Duodenal mucosa (tissue), 2 donors: ENCODE measurements around the gene PDE6A.
"Not testable (repeated sequence)": the region's sequence is repeated elsewhere in the genome, so short reads cannot be mapped to it uniquely, and the experiment has no call there.

ENCODE experiments used
- H3K27ac ChIP-seq: one replicate; pipeline ENCODE4 v1.7.0; 2013; ENCODE audit warnings: low read depth, low read length
- H3K27me3 ChIP-seq, 2 donors: one replicate each; pipeline ENCODE4 v1.7.0; 2013; ENCODE audit warnings: low read length in 2 of 2, control low read depth in 1 of 2; ENCODE audit not compliant: insufficient read depth in 2 of 2, control insufficient read depth in 1 of 2
- H3K36me3 ChIP-seq, 2 donors: one replicate each; pipeline ENCODE4 v1.7.0; 2013; ENCODE audit warnings: low read length in 2 of 2, control low read depth in 1 of 2; ENCODE audit not compliant: insufficient read depth in 2 of 2, control insufficient read depth in 1 of 2
- H3K4me1 ChIP-seq, 2 donors: one replicate each; pipeline ENCODE4 v1.7.0; 2013; ENCODE audit warnings: low read length in 2 of 2, control low read depth in 1 of 2; ENCODE audit not compliant: insufficient read depth in 2 of 2, control insufficient read depth in 1 of 2
- H3K4me3 ChIP-seq, 2 donors: one replicate each; pipeline ENCODE4 v1.7.0; 2013; ENCODE audit warnings: low read length in 2 of 2, low read depth in 1 of 2
- H3K9ac ChIP-seq, 2 donors: one replicate each; pipeline ENCODE4 v1.7.0; 2013; ENCODE audit warnings: low read length in 2 of 2, low read depth in 1 of 2
- H3K9me3 ChIP-seq, 2 donors: one replicate each; pipeline ENCODE4 v1.7.0; 2013; ENCODE audit warnings: low read length in 2 of 2, control low read depth in 1 of 2; ENCODE audit not compliant: control insufficient read depth in 1 of 2

The PDE6A gene

DNA sequence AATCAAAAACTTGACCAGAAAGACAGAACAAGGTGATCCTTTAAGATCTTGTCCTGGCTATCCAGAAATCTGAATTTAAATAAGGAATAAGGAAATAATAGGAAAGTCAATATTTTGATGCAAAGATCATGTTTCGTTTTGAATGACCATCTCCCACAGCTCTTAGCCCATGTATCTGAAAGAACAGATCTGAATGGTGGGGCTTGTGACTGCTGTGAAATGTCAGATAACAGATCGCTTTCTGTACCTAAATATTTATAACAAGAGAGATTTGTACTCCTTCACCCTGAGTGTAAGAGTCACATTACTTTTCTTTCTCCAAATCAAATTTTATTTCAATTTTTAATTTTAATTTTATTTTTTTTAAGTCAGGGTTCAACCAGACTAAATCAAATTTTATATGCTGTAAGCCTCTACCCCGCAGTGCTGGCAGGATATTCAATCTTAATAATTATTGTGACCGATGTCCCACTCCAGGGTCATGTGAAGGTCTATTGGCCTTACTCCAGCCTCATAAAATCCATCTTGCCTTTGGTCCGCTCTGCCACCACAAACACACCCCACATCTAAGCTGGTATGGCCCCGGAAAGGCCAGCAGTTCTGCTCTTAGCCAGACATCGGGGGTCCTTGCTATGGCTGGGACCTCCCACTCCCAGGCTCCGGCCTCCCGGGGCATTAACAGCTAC, 9.0 kb upstream of the PDE6A start:
- Histone ChIP-seq H3K27me3 (no peaks in the 10 kb centered on the region), H3K4me3 (no peak overlapping the region), H3K36me3 (no peaks in the 10 kb centered on the region), H3K4me1 (no peaks in the 10 kb centered on the region), H3K9ac (no peak overlapping the region), H3K27ac (no peak overlapping the region), H3K9me3 (no peaks in the 10 kb centered on the region)

DNA sequence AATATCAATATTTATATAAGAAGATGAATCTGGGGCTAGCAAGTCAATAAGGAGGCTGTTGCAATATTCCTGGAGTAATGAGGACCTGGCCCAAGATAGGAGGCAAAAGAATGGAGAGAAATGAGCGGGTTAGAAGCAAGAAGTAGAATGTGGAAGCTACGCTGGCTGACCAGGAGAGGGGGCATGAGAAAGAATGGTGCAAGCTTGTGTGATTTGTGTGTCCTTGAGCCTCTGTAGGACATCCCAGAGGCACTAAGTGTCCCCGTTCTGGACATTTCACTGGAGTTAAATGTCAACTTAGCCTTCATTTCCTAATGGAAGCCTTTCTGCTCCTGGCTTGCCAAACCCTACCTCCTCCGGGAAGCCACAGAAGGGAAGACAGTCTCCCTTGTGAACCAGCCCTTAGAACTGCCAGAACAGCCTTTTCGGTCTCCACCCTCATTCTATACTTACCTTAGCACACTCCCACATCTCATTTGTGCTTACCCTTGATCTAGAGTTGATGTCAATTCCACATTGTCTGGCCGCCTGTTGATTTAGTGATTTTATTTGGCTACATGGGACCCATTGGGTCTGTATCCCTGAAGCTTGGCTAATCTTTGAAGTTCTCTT, 6.7 kb upstream of the PDE6A start:
- no peaks in the 10 kb centered on the region for H3K36me3 ChIP-seq
- no peak overlapping the region for H3K4me3 ChIP-seq
- H3K9ac ChIP-seq: no peak overlapping the region
- H3K27ac ChIP-seq: no peak overlapping the region
- peaks cover 0 to 4% of the 10 kb centered on the region in 2 donors for H3K4me1 ChIP-seq
- H3K27me3 ChIP-seq: no peaks in the 10 kb centered on the region
- no peaks in the 10 kb centered on the region for H3K9me3 ChIP-seq

- H3K27ac ChIP-seq: no peak overlapping the region
- no peak overlapping the region for H3K4me3 ChIP-seq
- no peaks in the 10 kb centered on the region for H3K9me3 ChIP-seq
- no peaks in the 10 kb centered on the region for H3K27me3 ChIP-seq
- no peaks in the 10 kb centered on the region for H3K36me3 ChIP-seq
- no peak overlapping the region for H3K9ac ChIP-seq
- peaks cover 0 to 17% of the 10 kb centered on the region in 2 donors for H3K4me1 ChIP-seq
Observed at GRCh38 chr5:149948993-149949392, 4.4 kb upstream of the PDE6A start.

DNA sequence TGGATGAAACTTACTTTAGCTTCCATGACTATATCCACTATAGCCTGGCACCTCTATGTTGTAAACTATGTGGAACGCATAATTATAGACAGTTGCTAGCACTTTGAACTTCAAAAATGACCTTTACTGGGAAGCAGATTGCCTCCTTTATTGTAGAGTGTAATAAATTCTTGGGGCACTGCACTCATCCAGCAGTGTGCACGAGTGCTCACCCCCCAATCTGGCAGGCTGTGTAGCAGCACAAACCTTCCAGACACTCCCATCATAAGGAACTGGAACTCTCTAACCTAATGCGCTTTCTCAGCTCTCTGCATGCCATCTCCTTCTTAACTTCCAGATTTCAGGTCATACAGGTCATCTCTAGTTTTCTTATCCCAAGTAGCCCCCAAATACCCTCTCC, 1.5 kb upstream of the PDE6A start:
- H3K4me3 ChIP-seq: no peak overlapping the region
- H3K4me1 ChIP-seq: peaks cover 0 to 17% of the 10 kb centered on the region in 2 donors
- no peak overlapping the region for H3K9ac ChIP-seq
- no peaks in the 10 kb centered on the region for H3K27me3 ChIP-seq
- H3K27ac ChIP-seq: no peak overlapping the region
- no peaks in the 10 kb centered on the region for H3K36me3 ChIP-seq
- no peaks in the 10 kb centered on the region for H3K9me3 ChIP-seq

GRCh38 chr5:149943177-149943949, 1.2 kb downstream of the PDE6A start:
- H3K27me3 ChIP-seq, H3K36me3 ChIP-seq, H3K9me3 ChIP-seq, H3K9ac ChIP-seq, H3K27ac ChIP-seq, H3K4me3 ChIP-seq: not testable (repeated sequence)
- peaks cover 0 to 18% of the 10 kb centered on the region in 2 donors for H3K4me1 ChIP-seq

- H3K4me3 ChIP-seq, H3K27ac ChIP-seq, H3K9me3 ChIP-seq, H3K36me3 ChIP-seq, H3K27me3 ChIP-seq, H3K9ac ChIP-seq: not testable (repeated sequence)
- peaks cover 6 to 24% of the 10 kb centered on the region in 2 donors for H3K4me1 ChIP-seq
Observed at GRCh38 chr5:149942741-149943169, 1.8 kb downstream of the PDE6A start.

- Histone ChIP-seq H3K9ac (no peak overlapping the region), H3K9me3 (no peaks in the 10 kb centered on the region), H3K27ac (no peak overlapping the region), H3K4me3 (no peak overlapping the region), H3K4me1 (peaks cover 6 to 28% of the 10 kb centered on the region in 2 donors), H3K36me3 (no peaks in the 10 kb centered on the region), H3K27me3 (no peaks in the 10 kb centered on the region)
Observed at GRCh38 chr5:149942199-149942598, 2.4 kb downstream of the PDE6A start.

DNA sequence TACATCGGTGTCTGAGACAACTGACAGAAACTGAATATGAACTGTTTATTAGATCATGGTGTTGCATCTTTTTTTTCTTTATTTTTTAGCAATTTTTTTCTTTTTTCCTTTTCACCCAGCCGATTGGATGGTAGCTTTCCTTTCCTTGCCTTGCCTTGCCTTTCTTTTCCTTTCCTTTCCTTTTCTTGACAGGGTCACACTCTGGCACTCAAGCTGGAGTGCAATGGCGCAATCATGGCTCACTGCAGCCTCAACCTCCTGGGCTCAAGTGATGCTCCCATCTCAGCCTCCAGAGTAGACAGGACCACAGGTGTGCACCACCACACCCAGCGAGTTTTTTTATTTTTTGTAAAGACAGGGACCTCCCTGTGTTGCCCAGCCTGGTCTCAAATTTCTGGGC, 2.8 kb downstream of the PDE6A start:
- H3K4me3 ChIP-seq: no peak overlapping the region
- H3K36me3 ChIP-seq: no peaks in the 10 kb centered on the region
- H3K4me1 ChIP-seq: peaks cover 6 to 28% of the 10 kb centered on the region in 2 donors
- no peak overlapping the region for H3K9ac ChIP-seq
- H3K9me3 ChIP-seq: no peaks in the 10 kb centered on the region
- H3K27me3 ChIP-seq: no peaks in the 10 kb centered on the region
- no peak overlapping the region for H3K27ac ChIP-seq

- Histone ChIP-seq H3K4me3 (no peak overlapping the region), H3K4me1 (peaks cover 6 to 23% of the 10 kb centered on the region in 2 donors), H3K27me3 (no peaks in the 10 kb centered on the region), H3K9me3 (no peaks in the 10 kb centered on the region), H3K9ac (no peak overlapping the region), H3K27ac (no peak overlapping the region), H3K36me3 (no peaks in the 10 kb centered on the region)
Observed at GRCh38 chr5:149940941-149941644, 3.5 kb downstream of the PDE6A start.
